Measurements from ENCODE around the gene CTRB2. TPM values are rescaled to one million over a fixed set of nuclear protein-coding genes. Genes with fewer than 3 reads are reported as not detected.

The CTRB2 gene
- total RNA-seq, 3 donors from 2014 or later, result not detected

DNA sequence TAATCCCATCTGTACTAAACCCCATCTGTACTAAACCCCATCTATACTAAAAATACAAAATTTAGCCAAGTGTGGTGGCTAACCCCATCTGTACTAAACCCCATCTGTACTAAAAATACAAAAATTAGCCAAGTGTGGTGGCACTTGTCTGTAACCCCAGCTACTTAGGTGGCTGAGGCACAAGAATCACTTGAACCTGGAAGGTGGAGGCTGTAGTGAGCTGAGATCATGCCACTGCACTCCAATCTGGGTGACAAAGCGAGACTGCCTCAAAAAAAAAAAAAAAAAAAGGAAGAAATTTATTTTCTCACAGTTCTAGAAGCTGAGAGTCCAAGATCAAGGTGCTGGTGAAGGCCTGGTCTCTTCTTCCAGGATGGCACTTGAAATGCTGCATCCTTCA is 46.6 kb downstream of the CTRB2 start:
- no peak for TF ChIP-seq POLR2AphosphoS5 (IDR thresholded peaks at IDR 0.05)
- no peak for TF ChIP-seq POLR2A (IDR thresholded peaks at IDR 0.05)
- TF ChIP-seq, protein P1, sequence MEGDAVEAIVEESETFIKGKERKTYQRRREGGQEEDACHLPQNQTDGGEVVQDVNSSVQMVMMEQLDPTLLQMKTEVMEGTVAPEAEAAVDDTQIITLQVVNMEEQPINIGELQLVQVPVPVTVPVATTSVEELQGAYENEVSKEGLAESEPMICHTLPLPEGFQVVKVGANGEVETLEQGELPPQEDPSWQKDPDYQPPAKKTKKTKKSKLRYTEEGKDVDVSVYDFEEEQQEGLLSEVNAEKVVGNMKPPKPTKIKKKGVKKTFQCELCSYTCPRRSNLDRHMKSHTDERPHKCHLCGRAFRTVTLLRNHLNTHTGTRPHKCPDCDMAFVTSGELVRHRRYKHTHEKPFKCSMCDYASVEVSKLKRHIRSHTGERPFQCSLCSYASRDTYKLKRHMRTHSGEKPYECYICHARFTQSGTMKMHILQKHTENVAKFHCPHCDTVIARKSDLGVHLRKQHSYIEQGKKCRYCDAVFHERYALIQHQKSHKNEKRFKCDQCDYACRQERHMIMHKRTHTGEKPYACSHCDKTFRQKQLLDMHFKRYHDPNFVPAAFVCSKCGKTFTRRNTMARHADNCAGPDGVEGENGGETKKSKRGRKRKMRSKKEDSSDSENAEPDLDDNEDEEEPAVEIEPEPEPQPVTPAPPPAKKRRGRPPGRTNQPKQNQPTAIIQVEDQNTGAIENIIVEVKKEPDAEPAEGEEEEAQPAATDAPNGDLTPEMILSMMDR (IDR thresholded peaks at IDR 0.05), result no peak
- no peaks in the 10 kb centered on the region for H3K9me3 ChIP-seq
- no peaks in the 10 kb centered on the region for H3K36me3 ChIP-seq
- no peak overlapping the region for H3K4me3 ChIP-seq
- no peak for DNase-seq (ENCODE audit: low spot score in 2 of 2)
- no peaks in the 10 kb centered on the region for H3K4me1 ChIP-seq
- H3K27me3 ChIP-seq, result no peaks in the 10 kb centered on the region
- H3K27ac ChIP-seq, result no peak overlapping the region
- intact Hi-C loops (cut with DNase I; ENCODE audit: low total_unique reads), result no loop called here

Other genes with a start within 250 kb of the CTRB2 start
- gene WDR59, start 222.0 kb downstream of the CTRB2 start, total RNA-seq, result 10 to 100 TPM; 21.8 to 61.0 (median 43.6) TPM
- 10 to 100 TPM; 12.8 to 27.5 (median 24.4) TPM for gene ZNRF1, start 208.1 kb downstream of the CTRB2 start, total RNA-seq
- gene LDHD, start 90.4 kb downstream of the CTRB2 start, total RNA-seq, result 10 to 100 TPM; 10.5 to 17.6 (median 10.7) TPM
- gene ZFP1, start 58.6 kb downstream of the CTRB2 start, total RNA-seq, result 10 to 100 TPM in 2 of 3 donors, 1 to 10 TPM in 1; 7.0 to 16.0 (median 12.5) TPM
- not detected for gene CTRB1, start 11.8 kb upstream of the CTRB2 start, total RNA-seq
- 10 to 100 TPM; 13.6 to 38.7 (median 32.9) TPM for gene BCAR1, start 44.5 kb upstream of the CTRB2 start, total RNA-seq
- 10 to 100 TPM; 55.5 to 81.9 (median 80.9) TPM for gene CFDP1, start 226.3 kb upstream of the CTRB2 start, total RNA-seq

Data from breast epithelium (tissue), 4 donors.